Ovary (tissue), 3 donors: ENCODE results near the gene DYRK2.

Source experiments
- EP300 ChIP-seq: sonication (generic); formaldehyde crosslinking; IDR thresholded peaks from one replicate; pipeline ENCODE4 v1.6.1; 2017; ENCODE audit warnings: antibody characterized with exemption
- POLR2A ChIP-seq: fragments of 450-650 bp; IDR thresholded peaks from one replicate; pipeline ENCODE4 v1.6.1; 2017; ENCODE audit warnings: antibody characterized with exemption, mild to moderate bottlenecking, moderate library complexity
- TF ChIP-seq, protein P1 (sequence below), 3 donors: fragments of 450-650 bp in 2 of 3; fragments of 200-600 bp in 1 of 3; IDR thresholded peaks; one replicate each; pipeline versions ENCODE4 v1.5.1 to v1.8.0; 2016 to 2022; ENCODE audit warnings: antibody characterized with exemption in 3 of 3, mild to moderate bottlenecking in 1 of 3
- donor health status: DM: no; HTN: no; CAD: no.

DNA sequence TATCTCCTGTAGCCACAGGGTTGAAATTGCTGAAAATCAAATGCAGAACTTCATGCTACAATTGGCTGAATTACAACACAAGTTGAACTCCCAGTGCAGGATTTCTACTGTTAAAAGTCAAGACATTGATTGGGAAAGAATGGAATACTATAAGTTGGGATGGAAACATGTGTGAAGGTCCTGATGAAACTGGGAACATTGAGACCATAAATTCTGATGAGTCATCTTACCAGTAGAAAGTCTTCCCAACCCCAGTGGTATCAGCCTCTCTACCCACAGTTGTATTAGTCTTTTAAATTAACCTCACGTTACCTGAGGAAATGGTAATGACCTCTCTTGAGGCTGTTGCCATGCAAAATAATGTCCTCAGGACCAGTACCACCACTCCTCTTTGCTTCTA lies 27.4 kb upstream of the DYRK2 start:
- TF ChIP-seq EP300 = no peak
- TF ChIP-seq, protein P1, sequence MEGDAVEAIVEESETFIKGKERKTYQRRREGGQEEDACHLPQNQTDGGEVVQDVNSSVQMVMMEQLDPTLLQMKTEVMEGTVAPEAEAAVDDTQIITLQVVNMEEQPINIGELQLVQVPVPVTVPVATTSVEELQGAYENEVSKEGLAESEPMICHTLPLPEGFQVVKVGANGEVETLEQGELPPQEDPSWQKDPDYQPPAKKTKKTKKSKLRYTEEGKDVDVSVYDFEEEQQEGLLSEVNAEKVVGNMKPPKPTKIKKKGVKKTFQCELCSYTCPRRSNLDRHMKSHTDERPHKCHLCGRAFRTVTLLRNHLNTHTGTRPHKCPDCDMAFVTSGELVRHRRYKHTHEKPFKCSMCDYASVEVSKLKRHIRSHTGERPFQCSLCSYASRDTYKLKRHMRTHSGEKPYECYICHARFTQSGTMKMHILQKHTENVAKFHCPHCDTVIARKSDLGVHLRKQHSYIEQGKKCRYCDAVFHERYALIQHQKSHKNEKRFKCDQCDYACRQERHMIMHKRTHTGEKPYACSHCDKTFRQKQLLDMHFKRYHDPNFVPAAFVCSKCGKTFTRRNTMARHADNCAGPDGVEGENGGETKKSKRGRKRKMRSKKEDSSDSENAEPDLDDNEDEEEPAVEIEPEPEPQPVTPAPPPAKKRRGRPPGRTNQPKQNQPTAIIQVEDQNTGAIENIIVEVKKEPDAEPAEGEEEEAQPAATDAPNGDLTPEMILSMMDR (IDR thresholded peaks at IDR 0.05) = no peak
- no peak for TF ChIP-seq POLR2A
